HepG2 (cell line): ENCODE measurements around the gene FBF1. TPM values are rescaled to one million over a fixed set of nuclear protein-coding genes. Genes with fewer than 3 reads are reported as not detected.
A peak's percentile ranks its signal among the peaks of the same experiment; 100 is the strongest.

Source experiments
- ARNT2 ChIP-seq: sonication (generic); formaldehyde crosslinking; IDR thresholded peaks from 2 replicates; pipeline ENCODE4 v1.8.0; 2022; ENCODE audit warnings: mild to moderate bottlenecking, low read depth, missing genetic modification reagents, moderate library complexity
- MEIS1 ChIP-seq: sonication (generic); formaldehyde crosslinking; IDR thresholded peaks from 2 replicates; pipeline ENCODE4 v1.9.0; 2021; ENCODE audit warnings: mild to moderate bottlenecking, missing genetic modification reagents, moderate library complexity, borderline replicate concordance
- PRMT3 ChIP-seq: sonication (generic); formaldehyde crosslinking; IDR thresholded peaks from 2 replicates; pipeline ENCODE4 v1.8.1; 2022; ENCODE audit warnings: low read depth, mild to moderate bottlenecking, moderate library complexity, missing genetic modification reagents, borderline replicate concordance
- THYN1 ChIP-seq: sonication (generic); formaldehyde crosslinking; IDR thresholded peaks from 2 replicates; pipeline ENCODE4 v1.8.1; 2023; ENCODE audit warnings: low read depth, mild to moderate bottlenecking, moderate library complexity, missing genetic modification reagents, borderline replicate concordance
- ZNF484 ChIP-seq: sonication (generic); formaldehyde crosslinking; IDR thresholded peaks from 2 replicates; pipeline ENCODE4 v1.5.1; 2020; ENCODE audit warnings: mild to moderate bottlenecking, low read depth, missing genetic modification reagents, borderline replicate concordance
- ZNF777 ChIP-seq: sonication (generic); formaldehyde crosslinking; IDR thresholded peaks from 2 replicates; pipeline ENCODE4 v1.4.0; 2020; ENCODE audit warnings: missing genetic modification reagents
- ZNF782 ChIP-seq: sonication (generic); formaldehyde crosslinking; IDR thresholded peaks from 2 replicates; pipeline ENCODE4 v1.4.0; 2020; ENCODE audit warnings: missing genetic modification reagents, mild to moderate bottlenecking, borderline replicate concordance
- polyA plus RNA-seq, 8 experiments: library from polyadenylated mRNA; depleted of rRNA in 3 of 8; stranded (reverse) in 7 of 8; unstranded in 1 of 8; fragments of >200 nt; fragmentation: Illumina TruSeq in 4 of 8; extraction: Trizol in 4 of 8; gene quantifications; 2 replicates each; pipeline versions ENCODE4 v1.2.1 to v1.2.3, GENCODE V29; 2011 to 2016; ENCODE audit warnings: low read depth in 4 of 8, missing spikeins in 1 of 8, mixed read lengths in 1 of 8; ENCODE audit not compliant: insufficient read depth in 1 of 8
- total RNA-seq, 5 experiments: library from RNA; depleted of rRNA; stranded (reverse); fragments of >200 nt; fragmentation: Illumina TruSeq; extraction: Trizol; gene quantifications; 2 replicates each; pipeline ENCODE4 v1.2.3, GENCODE V29; 2016; ENCODE audit warnings: low read depth in 1 of 5
- TF ChIP-seq, protein P1 (sequence below): sonication (generic); formaldehyde crosslinking; IDR thresholded peaks from 2 replicates; pipeline ENCODE4 v1.5.1; 2020; ENCODE audit warnings: mild to moderate bottlenecking, moderate library complexity, missing genetic modification reagents
- TF ChIP-seq, protein P2 (sequence below): sonication (generic); formaldehyde crosslinking; IDR thresholded peaks from 2 replicates; pipeline ENCODE4 v1.8.0; 2022; ENCODE audit warnings: mild to moderate bottlenecking, missing genetic modification reagents, moderate library complexity
- TF ChIP-seq, protein P3 (sequence below): sonication (generic); formaldehyde crosslinking; IDR thresholded peaks from 2 replicates; pipeline ENCODE4 v1.4.0; 2020; ENCODE audit warnings: missing genetic modification reagents
- TF ChIP-seq, protein P4 (sequence below): sonication (generic); formaldehyde crosslinking; IDR thresholded peaks from 2 replicates; pipeline ENCODE4 v1.8.1; 2023; ENCODE audit warnings: mild to moderate bottlenecking, missing genetic modification reagents, borderline replicate concordance
- TF ChIP-seq, protein P5 (sequence below): sonication (generic); formaldehyde crosslinking; IDR thresholded peaks from 2 replicates; pipeline ENCODE4 v1.4.0; 2020; ENCODE audit warnings: mild to moderate bottlenecking, missing genetic modification reagents
- TF ChIP-seq, protein P6 (sequence below): sonication (generic); formaldehyde crosslinking; IDR thresholded peaks from 2 replicates; pipeline ENCODE4 v1.4.0; 2020; ENCODE audit warnings: mild to moderate bottlenecking, missing genetic modification reagents, borderline replicate concordance
- TF ChIP-seq, protein P7 (sequence below): sonication (generic); formaldehyde crosslinking; IDR thresholded peaks from 2 replicates; pipeline ENCODE4 v1.4.0; 2020; ENCODE audit warnings: mild to moderate bottlenecking, missing genetic modification reagents
- TF ChIP-seq, protein P8 (sequence below): sonication (generic); formaldehyde crosslinking; IDR thresholded peaks from 2 replicates; pipeline ENCODE4 v1.4.0; 2020; ENCODE audit warnings: missing genetic modification reagents, borderline replicate concordance

Gene FBF1
- total and polyA plus RNA-seq, 2 of the 13 experiments (the other 11 are each of a cell fraction or from before 2014, with no cell fraction given): 2.4 to 8.1 TPM

DNA sequence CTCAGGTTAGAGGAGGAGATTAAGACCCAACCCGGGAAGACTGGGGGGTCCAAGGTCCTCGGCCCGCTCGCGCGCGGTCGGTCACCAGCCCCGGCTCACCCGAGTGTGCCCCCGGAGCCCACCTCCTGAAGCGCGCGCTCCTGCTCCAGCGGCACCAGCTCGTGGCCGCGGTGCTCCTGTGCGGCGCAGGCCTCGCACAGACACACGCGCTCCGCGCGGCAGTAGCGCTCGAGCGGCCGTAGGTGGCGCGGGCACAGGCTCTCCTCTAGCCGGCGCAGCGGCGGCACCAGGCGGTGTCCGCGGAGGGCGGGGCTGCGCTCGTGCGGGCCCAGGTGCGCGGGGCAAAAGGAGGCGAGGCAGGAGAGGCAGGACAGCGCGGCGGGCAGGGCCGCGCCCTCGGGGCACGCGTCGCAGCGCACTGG is 63.1 kb downstream of the FBF1 start (continued):
- TF ChIP-seq, protein P1, sequence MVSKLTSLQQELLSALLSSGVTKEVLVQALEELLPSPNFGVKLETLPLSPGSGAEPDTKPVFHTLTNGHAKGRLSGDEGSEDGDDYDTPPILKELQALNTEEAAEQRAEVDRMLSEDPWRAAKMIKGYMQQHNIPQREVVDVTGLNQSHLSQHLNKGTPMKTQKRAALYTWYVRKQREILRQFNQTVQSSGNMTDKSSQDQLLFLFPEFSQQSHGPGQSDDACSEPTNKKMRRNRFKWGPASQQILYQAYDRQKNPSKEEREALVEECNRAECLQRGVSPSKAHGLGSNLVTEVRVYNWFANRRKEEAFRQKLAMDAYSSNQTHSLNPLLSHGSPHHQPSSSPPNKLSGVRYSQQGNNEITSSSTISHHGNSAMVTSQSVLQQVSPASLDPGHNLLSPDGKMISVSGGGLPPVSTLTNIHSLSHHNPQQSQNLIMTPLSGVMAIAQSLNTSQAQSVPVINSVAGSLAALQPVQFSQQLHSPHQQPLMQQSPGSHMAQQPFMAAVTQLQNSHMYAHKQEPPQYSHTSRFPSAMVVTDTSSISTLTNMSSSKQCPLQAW (CRISPR knock-in tag): no peak
- TF ChIP-seq, protein P2, sequence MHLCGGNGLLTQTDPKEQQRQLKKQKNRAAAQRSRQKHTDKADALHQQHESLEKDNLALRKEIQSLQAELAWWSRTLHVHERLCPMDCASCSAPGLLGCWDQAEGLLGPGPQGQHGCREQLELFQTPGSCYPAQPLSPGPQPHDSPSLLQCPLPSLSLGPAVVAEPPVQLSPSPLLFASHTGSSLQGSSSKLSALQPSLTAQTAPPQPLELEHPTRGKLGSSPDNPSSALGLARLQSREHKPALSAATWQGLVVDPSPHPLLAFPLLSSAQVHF (CRISPR knock-in tag): peak; percentile 68; the same call in 1 of the 2 replicates
- TF ChIP-seq, protein P3, sequence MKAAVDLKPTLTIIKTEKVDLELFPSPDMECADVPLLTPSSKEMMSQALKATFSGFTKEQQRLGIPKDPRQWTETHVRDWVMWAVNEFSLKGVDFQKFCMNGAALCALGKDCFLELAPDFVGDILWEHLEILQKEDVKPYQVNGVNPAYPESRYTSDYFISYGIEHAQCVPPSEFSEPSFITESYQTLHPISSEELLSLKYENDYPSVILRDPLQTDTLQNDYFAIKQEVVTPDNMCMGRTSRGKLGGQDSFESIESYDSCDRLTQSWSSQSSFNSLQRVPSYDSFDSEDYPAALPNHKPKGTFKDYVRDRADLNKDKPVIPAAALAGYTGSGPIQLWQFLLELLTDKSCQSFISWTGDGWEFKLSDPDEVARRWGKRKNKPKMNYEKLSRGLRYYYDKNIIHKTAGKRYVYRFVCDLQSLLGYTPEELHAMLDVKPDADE: no peak
- TF ChIP-seq ZNF782 (CRISPR knock-in tag) (0 out of 2 replicates have a peak, but pooled peaks have one; percentile 58), THYN1 (CRISPR knock-in tag) (no peak), ZNF777 (CRISPR knock-in tag) (no peak; the same call in 1 of the 2 replicates), ZNF484 (CRISPR knock-in tag) (0 out of 2 replicates have a peak, but pooled peaks have one; percentile 78), PRMT3 (no peak), MEIS1 (peak; percentile 32; the same call in 1 of the 2 replicates), ARNT2 (CRISPR knock-in tag) (peak; percentile 92)
- TF ChIP-seq, protein P4, sequence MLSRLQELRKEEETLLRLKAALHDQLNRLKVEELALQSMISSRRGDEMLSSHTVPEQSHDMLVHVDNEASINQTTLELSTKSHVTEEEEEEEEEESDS (CRISPR knock-in tag): no peak; the same call in 1 of the 2 replicates
- TF ChIP-seq, protein P5, sequence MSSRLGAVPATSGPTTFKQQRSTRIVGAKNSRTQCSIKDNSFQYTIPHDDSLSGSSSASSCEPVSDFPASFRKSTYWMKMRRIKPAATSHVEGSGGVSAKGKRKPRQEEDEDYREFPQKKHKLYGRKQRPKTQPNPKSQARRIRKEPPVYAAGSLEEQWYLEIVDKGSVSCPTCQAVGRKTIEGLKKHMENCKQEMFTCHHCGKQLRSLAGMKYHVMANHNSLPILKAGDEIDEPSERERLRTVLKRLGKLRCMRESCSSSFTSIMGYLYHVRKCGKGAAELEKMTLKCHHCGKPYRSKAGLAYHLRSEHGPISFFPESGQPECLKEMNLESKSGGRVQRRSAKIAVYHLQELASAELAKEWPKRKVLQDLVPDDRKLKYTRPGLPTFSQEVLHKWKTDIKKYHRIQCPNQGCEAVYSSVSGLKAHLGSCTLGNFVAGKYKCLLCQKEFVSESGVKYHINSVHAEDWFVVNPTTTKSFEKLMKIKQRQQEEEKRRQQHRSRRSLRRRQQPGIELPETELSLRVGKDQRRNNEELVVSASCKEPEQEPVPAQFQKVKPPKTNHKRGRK (CRISPR knock-in tag): no peak
- TF ChIP-seq, protein P6, sequence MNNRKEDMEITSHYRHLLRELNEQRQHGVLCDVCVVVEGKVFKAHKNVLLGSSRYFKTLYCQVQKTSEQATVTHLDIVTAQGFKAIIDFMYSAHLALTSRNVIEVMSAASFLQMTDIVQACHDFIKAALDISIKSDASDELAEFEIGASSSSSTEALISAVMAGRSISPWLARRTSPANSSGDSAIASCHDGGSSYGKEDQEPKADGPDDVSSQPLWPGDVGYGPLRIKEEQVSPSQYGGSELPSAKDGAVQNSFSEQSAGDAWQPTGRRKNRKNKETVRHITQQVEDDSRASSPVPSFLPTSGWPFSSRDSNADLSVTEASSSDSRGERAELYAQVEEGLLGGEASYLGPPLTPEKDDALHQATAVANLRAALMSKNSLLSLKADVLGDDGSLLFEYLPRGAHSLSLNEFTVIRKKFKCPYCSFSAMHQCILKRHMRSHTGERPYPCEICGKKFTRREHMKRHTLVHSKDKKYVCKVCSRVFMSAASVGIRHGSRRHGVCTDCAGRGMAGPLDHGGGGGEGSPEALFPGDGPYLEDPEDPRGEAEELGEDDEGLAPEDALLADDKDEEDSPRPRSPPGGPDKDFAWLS (CRISPR knock-in tag): no peak; the same call in 1 of the 2 replicates
- TF ChIP-seq, protein P7, sequence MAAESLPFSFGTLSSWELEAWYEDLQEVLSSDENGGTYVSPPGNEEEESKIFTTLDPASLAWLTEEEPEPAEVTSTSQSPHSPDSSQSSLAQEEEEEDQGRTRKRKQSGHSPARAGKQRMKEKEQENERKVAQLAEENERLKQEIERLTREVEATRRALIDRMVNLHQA (CRISPR knock-in tag): no peak
- TF ChIP-seq, protein P8, sequence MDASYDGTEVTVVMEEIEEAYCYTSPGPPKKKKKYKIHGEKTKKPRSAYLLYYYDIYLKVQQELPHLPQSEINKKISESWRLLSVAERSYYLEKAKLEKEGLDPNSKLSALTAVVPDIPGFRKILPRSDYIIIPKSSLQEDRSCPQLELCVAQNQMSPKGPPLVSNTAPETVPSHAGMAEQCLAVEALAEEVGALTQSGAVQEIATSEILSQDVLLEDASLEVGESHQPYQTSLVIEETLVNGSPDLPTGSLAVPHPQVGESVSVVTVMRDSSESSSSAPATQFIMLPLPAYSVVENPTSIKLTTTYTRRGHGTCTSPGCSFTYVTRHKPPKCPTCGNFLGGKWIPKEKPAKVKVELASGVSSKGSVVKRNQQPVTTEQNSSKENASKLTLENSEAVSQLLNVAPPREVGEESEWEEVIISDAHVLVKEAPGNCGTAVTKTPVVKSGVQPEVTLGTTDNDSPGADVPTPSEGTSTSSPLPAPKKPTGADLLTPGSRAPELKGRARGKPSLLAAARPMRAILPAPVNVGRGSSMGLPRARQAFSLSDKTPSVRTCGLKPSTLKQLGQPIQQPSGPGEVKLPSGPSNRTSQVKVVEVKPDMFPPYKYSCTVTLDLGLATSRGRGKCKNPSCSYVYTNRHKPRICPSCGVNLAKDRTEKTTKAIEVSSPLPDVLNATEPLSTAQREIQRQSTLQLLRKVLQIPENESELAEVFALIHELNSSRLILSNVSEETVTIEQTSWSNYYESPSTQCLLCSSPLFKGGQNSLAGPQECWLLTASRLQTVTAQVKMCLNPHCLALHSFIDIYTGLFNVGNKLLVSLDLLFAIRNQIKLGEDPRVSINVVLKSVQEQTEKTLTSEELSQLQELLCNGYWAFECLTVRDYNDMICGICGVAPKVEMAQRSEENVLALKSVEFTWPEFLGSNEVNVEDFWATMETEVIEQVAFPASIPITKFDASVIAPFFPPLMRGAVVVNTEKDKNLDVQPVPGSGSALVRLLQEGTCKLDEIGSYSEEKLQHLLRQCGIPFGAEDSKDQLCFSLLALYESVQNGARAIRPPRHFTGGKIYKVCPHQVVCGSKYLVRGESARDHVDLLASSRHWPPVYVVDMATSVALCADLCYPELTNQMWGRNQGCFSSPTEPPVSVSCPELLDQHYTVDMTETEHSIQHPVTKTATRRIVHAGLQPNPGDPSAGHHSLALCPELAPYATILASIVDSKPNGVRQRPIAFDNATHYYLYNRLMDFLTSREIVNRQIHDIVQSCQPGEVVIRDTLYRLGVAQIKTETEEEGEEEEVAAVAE: no peak
